ENCODE results near the gene TPP1. TPM values are rescaled to one million over a fixed set of nuclear protein-coding genes. Genes with fewer than 3 reads are reported as not detected.

TPP1 gene
- total and polyA plus RNA-seq, 10 of the 15 experiments (the other 5 are each of a cell fraction or from before 2014, with no cell fraction given) = 7.5 to 64.6 (median 38.3) TPM

DNA sequence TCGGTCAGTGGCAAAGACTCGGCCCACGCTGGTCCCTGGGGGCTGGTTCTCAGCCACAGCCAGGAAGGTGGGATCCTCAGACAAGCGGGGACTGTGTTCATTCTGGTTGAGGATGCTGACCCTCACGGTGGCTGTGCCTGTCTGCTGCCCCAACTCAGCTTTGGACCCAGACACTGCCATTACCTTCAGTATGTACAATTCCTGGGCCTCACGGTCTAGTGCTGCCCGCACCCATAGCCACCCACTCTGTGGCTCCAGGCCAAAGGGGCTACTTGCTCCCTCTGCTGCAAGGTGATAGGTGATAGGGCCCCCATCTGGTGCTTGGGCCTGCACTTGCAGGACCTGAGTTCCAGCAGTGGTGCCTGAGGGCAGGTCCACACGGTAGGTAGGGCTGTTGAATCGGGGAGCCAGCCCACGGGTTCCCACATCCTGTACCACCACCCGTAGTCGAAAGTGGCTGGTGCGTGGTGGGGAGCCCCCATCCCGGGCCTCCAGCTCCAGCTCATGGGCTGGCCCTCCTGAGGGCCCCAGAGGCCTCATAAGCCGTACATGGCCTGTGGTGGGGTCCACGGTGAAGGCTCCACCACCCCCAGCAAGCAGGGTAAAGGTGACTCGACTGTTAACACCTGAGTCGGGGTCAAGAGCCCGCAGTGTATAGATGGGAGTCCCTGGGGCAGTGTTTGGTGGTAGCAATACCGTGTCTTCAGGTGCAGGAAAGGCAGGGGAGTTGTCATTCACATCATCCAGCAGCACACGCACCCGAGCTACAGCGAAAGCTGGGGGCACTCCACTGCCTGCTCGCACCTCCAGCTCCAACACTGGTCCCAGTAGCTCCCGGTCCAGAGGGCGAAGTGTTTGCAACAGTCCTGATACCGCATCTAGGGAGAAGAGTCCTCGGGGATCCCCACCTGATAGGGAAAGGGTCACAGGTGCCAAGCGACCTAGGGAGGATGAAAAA is 13.2 kb upstream of the TPP1 start:
- WGBS (ENCODE audit: insufficient coverage, insufficient replicate concordance, low lambda C conversion rate, missing lambda C conversion rate) = 43% methylated on average over 28 of the region's 29 CpGs
- POLR2A ChIA-PET = no interaction called here
- no peak for ATAC-seq

More for the DNA sequence above, 13.2 kb upstream of the TPP1 start:
- SMC1A ChIA-PET (ENCODE audit: uncharacterized antibody, unreplicated experiment) = no interaction called here
- CTCF ChIA-PET = interaction anchor here (1.2 to 1.5 kb wide), 2 partner anchors 28 to 253 kb away, joined by 3 read pairs; partner anchors contain the start of gene ILK
- no peaks in the 10 kb centered on the region for H3K27me3 ChIP-seq (replicated peaks in 1 of 2; ENCODE audit: control insufficient read depth in 2 of 2, insufficient read depth in 2 of 2, low read length in 1 of 2)
- in situ Hi-C loops (cut with MboI) = no loop called here
- H3K4me1 ChIP-seq (ENCODE audit: control insufficient read depth, insufficient read depth, low read length) = peaks cover 5% of the 10 kb centered on the region
- no peak for FAIRE-seq
- no peak for TF ChIP-seq CREB1 (IDR thresholded peaks at IDR 0.05; ENCODE audit: low read depth)
- no peak for TF ChIP-seq RCOR1 (conservative IDR thresholded peaks at IDR 0.05; ENCODE audit: low read depth, low read length)
- no peak for TF ChIP-seq ESRRA (IDR thresholded peaks at IDR 0.05; ENCODE audit: low read length)
- no peak for TF ChIP-seq SIX5 (IDR thresholded peaks at IDR 0.05; ENCODE audit: low read depth, low read length, severe bottlenecking)
- TF ChIP-seq STAT3 (IDR thresholded peaks at IDR 0.05; ENCODE audit: low read depth, low read length) = no peak
- no peak for TF ChIP-seq ZZZ3 (IDR thresholded peaks at IDR 0.05; ENCODE audit: control insufficient read depth, insufficient read length, low read depth)
- no peak for TF ChIP-seq POLR2A (IDR thresholded peaks at IDR 0.05; ENCODE audit: low read depth, low read length)
- TF ChIP-seq, protein P1, sequence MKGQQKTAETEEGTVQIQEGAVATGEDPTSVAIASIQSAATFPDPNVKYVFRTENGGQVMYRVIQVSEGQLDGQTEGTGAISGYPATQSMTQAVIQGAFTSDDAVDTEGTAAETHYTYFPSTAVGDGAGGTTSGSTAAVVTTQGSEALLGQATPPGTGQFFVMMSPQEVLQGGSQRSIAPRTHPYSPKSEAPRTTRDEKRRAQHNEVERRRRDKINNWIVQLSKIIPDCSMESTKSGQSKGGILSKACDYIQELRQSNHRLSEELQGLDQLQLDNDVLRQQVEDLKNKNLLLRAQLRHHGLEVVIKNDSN (IDR thresholded peaks at IDR 0.05; ENCODE audit: borderline replicate concordance, extremely low read length, insufficient read depth, low read depth, low read length) = no peak
- TF ChIP-seq RBBP5 (conservative IDR thresholded peaks at IDR 0.05) = no peak
- TF ChIP-seq, protein P2, sequence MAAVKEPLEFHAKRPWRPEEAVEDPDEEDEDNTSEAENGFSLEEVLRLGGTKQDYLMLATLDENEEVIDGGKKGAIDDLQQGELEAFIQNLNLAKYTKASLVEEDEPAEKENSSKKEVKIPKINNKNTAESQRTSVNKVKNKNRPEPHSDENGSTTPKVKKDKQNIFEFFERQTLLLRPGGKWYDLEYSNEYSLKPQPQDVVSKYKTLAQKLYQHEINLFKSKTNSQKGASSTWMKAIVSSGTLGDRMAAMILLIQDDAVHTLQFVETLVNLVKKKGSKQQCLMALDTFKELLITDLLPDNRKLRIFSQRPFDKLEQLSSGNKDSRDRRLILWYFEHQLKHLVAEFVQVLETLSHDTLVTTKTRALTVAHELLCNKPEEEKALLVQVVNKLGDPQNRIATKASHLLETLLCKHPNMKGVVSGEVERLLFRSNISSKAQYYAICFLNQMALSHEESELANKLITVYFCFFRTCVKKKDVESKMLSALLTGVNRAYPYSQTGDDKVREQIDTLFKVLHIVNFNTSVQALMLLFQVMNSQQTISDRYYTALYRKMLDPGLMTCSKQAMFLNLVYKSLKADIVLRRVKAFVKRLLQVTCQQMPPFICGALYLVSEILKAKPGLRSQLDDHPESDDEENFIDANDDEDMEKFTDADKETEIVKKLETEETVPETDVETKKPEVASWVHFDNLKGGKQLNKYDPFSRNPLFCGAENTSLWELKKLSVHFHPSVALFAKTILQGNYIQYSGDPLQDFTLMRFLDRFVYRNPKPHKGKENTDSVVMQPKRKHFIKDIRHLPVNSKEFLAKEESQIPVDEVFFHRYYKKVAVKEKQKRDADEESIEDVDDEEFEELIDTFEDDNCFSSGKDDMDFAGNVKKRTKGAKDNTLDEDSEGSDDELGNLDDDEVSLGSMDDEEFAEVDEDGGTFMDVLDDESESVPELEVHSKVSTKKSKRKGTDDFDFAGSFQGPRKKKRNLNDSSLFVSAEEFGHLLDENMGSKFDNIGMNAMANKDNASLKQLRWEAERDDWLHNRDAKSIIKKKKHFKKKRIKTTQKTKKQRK (IDR thresholded peaks at IDR 0.05; ENCODE audit: low read depth, low read length) = no peak
- TF ChIP-seq, protein P3, sequence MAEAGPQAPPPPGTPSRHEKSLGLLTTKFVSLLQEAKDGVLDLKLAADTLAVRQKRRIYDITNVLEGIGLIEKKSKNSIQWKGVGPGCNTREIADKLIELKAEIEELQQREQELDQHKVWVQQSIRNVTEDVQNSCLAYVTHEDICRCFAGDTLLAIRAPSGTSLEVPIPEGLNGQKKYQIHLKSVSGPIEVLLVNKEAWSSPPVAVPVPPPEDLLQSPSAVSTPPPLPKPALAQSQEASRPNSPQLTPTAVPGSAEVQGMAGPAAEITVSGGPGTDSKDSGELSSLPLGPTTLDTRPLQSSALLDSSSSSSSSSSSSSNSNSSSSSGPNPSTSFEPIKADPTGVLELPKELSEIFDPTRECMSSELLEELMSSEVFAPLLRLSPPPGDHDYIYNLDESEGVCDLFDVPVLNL (IDR thresholded peaks at IDR 0.05; ENCODE audit: low read depth, low read length) = no peak
- TF ChIP-seq RAD51 (IDR thresholded peaks at IDR 0.05) = no peak
- TF ChIP-seq CHD4 (IDR thresholded peaks at IDR 0.05) = no peak
- no peak for TF ChIP-seq HDGF (IDR thresholded peaks at IDR 0.05)
- no peak for TF ChIP-seq HDAC6 (IDR thresholded peaks at IDR 0.05; ENCODE audit: unreplicated experiment)
- no peak for TF ChIP-seq TCF7 (IDR thresholded peaks at IDR 0.05; ENCODE audit: borderline replicate concordance)
- TF ChIP-seq ZBED1 (IDR thresholded peaks at IDR 0.05; ENCODE audit: borderline replicate concordance) = no peak
- no peaks in the 10 kb centered on the region for H4K20me1 ChIP-seq (ENCODE audit: control insufficient read depth, insufficient read depth)
- no peaks in the 10 kb centered on the region for H3K79me2 ChIP-seq (ENCODE audit: control insufficient read depth, insufficient read depth, low read length)
- H2AFZ ChIP-seq (ENCODE audit: control insufficient read depth, low read depth, low read length) = no peak overlapping the region
- no peak overlapping the region for H3K27ac ChIP-seq (ENCODE audit: control insufficient read depth, insufficient read depth)
- intact Hi-C loops (cut with micrococcal nuclease; ENCODE audit: unreplicated experiment) = no loop called here
- no peak overlapping the region for H3K9ac ChIP-seq (ENCODE audit: control insufficient read depth, insufficient read depth, low read length)
- no peak for DNase-seq (ENCODE audit: low read depth, low spot score)
- no peak overlapping the region for H3K4me3 ChIP-seq
- no peaks in the 10 kb centered on the region for H3K9me3 ChIP-seq (replicated peaks; ENCODE audit: control insufficient read depth, insufficient read depth, low read length)
- RAD21 ChIA-PET (ENCODE audit: unreplicated experiment) = no interaction called here
- BruUV-seq (replicated peaks) = no TSS peak
- H3K36me3 ChIP-seq (ENCODE audit: control insufficient read depth in 2 of 2, insufficient read depth in 2 of 2, low read length in 1 of 2) = no peaks in the 10 kb centered on the region
- H3K4me2 ChIP-seq (ENCODE audit: control insufficient read depth, insufficient read depth) = no peak overlapping the region

All from GM12878 (cell line).